Stimulated activated CD8-positive, alpha-beta memory T cell treated with anti-CD3 and anti-CD28 coated beads, Interleukin-7, amount 100 ng/mL, for 24 hours (primary cell): ENCODE data around the gene WDR45B.

Source experiments
- DNase-seq: peaks from one replicate; pipeline ENCODE4 v3.0.0-alpha.2; 2020; ENCODE audit warnings: low read depth

The WDR45B gene

DNA sequence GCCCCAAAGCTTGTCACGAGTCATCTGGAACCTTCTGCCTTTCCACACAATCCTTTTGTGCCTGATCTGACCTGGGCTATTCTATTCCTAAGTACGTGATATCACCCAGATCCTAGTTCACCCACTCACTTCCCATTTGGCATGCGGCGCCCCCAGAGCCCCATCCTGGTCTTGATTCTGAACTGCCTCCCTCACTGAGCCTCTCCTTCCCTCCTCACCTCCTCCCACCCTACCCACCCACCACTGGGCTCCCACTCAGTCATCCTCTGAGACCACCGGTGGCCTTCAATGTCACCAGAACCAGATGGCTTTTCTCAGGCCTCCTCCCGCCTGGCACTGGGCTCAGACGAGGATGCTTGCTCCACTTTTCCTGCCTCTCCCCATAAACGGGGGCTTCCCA, 18.5 kb downstream of the WDR45B start:
- DNase-seq: no peak

GRCh38 chr17:82627405-82627804, 20.8 kb downstream of the WDR45B start:
- no peak for DNase-seq

- DNase-seq: no peak
These were observed 24.5 kb downstream of the WDR45B start for GRCh38 chr17:82623707-82624106.

DNA sequence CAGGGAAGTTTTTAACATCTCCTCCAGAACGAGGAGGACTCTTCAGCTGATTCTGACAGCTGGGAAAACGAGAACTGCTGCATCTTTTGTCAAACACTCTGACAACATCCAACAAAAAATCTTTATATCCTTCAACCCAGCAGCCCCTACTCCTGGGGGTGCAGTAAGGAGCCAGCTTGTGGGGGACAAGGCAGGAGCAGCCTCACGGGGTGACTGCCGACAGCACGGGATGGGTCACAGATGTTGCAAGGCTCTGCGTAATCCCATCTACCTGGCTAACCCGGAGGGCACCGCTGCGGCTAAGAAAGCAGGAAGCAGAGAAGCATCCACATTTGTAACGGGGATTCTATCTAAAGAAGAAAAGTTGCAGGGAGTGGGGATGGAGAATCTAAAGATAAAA, 28.6 kb downstream of the WDR45B start:
- DNase-seq: no peak

DNA sequence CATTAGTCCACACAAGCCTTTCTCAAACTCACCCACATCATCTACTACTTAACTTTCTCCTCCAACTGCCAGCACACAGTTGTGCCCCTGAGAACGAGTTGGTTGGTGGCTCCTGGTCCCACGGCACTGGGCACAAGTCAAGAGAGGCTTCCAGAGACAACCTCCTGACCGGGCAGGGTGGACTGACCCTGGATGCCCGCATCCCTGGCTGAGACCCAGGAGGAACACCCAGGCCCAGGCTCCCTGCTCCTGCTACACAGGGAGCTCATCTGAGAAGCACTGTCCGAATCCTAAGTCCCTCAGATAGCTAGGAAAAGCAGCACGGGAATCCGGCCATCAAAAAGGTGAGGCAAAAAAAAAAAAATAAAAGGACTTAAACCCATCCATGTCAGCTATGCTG, 29.0 kb downstream of the WDR45B start:
- DNase-seq: no peak

- no peak for DNase-seq
These were observed 32.1 kb downstream of the WDR45B start for GRCh38 chr17:82616021-82616711.

- no peak for DNase-seq
These were observed 32.9 kb downstream of the WDR45B start for GRCh38 chr17:82615084-82616020.

DNA sequence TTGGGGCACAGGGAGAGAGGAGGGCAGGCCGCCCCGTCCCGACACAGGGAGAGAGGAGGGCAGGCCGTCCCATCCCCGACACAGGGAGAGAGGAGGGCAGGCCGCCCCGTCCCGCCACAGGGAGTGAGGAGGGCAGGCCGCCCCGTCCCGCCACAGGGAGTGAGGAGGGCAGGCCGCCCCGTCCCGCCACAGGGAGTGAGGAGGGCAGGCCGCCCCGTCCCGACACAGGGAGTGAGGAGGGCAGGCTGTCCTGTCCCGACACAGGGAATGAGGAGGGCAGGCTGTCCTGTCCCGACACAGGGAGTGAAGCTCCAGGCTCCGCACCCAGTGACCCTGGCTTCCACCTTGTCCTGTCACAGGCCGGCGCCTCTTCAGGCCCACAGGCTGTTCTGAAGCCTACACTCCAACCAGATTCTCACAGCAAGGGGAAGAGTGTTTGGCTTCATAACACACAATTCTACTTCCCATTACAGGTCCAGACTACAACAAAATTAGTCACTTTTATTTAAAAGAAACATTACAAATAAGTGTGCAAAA, 34.1 kb downstream of the WDR45B start:
- DNase-seq: no peak

GRCh38 chr17:82613283-82614094, 34.8 kb downstream of the WDR45B start:
- DNase-seq: no peak

- no peak for DNase-seq
These were observed 36.8 kb downstream of the WDR45B start for GRCh38 chr17:82611140-82612058.

GRCh38 chr17:82609655-82610054, 38.6 kb downstream of the WDR45B start:
- no peak for DNase-seq

GRCh38 chr17:82608816-82609215, 39.4 kb downstream of the WDR45B start:
- DNase-seq: no peak

- DNase-seq: no peak
These were observed 42.2 kb downstream of the WDR45B start for GRCh38 chr17:82605939-82606600.

DNA sequence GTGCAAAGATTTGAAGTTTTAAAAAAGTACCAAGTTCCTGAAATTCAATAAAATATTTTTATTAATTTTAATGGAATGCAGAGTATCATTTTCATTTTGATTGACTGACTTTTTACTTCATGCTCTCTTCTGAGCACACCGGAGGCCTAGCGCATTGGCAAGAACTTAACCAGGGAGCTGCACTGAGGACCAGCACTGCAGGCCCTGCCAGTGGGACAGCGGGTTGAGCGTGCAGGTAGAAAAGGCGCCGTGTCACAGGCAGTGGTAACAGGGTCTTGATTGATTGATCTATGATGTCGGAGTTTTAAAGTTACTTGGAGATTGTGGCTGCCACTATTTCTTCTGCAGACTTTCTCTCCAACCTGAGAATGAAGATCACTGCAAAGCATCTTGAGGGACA, 43.7 kb downstream of the WDR45B start:
- DNase-seq: no peak

DNA sequence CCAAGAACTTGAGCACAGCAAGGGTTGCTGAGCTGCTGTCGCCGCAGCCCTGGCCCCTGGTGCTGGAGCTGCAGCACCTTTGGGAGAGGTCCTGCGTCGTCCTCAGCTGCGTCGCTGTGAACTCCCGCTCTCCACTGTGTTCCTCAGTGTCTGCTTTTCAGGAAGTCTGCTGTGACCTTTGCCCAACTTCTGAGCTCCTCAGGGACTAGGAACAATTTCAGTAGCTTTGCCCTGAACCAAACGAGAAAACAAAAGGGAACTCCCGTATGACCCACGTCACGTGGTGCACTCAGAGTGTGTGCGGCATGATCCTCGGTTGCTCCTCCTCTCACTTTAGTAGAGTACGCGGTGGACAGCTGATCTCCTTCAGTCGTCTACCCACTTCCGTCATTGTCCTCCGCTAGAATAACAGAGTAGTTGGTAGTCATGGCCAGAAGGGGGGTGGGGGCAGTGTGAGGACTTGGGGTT, 44.2 kb downstream of the WDR45B start:
- DNase-seq: no peak

DNA sequence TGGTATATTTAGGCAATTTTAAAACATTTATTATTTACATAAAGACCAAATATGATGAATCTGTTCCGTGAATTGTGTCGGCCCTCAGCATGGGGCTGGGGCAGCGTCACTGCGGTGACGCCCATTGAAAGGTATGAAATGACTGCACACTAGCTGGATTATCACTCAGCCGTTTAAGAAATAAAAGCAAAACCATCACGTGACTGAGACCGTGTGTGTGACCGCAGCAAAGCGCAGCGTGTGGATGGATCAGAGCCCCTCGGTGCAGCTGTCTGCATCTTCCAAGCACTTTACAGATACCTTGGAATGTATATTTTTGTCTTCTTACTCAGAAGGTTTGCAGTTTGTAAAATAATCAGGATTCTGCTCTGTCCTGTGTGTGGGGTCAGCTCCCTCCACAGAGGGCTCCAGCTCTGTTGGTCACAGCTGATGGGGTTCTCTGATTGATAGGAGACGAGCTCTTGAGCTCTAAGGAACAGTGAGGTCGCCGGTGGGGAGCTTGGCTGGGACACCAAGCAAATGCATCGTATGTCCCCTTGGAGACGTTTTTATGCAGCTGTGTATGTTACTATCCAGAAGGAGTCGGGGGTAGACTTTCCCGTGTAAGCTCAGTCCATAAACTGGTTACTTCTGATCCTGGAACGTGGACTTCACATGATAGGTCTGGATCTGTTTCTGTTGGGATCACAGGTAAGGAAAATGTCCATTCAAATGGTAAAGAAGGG, 45.1 kb downstream of the WDR45B start:
- DNase-seq: no peak

DNA sequence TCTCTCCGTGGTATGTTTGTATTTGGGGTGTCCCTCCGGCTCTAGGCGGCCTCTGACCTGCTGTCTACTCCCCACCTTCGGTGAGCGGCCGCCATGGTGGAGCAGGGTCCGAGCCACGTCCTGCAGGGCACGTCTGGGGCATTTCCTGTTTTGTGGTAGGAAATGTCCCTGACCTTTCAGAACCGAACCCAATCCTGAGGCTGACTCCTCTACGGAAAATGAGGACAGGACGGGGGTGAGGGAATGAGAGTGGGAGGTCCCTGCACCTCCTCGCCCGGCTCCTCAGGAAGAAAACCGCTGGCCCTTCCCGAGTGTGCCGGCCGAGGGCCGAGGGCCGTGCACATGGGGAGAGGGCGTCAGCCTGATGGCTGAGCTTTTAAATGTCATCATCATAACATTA, 45.8 kb downstream of the WDR45B start:
- no peak for DNase-seq

GRCh38 chr17:82601447-82602000, 46.7 kb downstream of the WDR45B start:
- DNase-seq: no peak

DNA sequence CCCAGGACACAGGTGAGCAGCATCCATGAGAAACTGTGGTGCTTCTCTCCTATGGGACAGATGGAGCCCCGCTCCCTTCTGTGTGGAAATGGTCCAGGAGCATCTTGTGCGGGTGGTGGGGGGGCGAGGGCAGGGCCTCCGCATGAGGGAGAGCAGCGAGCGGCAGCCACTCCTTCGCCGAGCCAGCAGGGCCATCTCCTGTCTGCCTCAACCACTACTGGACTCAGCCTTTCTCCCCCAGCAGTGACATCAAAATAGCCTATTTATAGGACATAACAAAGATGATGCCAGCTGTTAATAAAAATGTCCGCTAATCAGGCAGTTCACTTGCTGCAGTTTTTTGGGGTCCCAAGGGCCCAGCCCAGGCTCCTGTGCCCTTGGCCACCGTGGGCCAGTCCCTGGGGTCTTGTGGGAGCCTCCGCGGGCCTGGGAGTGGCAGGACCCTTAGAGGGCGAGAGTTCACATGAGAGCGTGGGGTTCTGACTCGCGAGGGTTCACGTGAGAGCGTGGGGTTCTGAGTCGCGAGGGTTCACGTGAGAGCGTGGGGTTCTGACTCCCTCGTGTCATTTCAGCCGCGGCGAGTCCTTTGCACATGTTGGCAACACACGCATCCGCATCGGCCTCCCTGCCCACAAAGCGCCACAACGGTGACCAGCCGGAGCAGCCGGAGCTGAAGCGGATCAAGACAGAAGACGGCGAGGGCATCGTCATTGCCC, 47.4 kb downstream of the WDR45B start:
- no peak for DNase-seq
